NCI-H1436 (cell line): ENCODE measurements around the gene IRF2BP1.

Experiments
- DNase-seq: peaks from one replicate; lab custom pipeline; 2025; lab: John Stamatoyannopoulos, UW

Gene IRF2BP1

DNA sequence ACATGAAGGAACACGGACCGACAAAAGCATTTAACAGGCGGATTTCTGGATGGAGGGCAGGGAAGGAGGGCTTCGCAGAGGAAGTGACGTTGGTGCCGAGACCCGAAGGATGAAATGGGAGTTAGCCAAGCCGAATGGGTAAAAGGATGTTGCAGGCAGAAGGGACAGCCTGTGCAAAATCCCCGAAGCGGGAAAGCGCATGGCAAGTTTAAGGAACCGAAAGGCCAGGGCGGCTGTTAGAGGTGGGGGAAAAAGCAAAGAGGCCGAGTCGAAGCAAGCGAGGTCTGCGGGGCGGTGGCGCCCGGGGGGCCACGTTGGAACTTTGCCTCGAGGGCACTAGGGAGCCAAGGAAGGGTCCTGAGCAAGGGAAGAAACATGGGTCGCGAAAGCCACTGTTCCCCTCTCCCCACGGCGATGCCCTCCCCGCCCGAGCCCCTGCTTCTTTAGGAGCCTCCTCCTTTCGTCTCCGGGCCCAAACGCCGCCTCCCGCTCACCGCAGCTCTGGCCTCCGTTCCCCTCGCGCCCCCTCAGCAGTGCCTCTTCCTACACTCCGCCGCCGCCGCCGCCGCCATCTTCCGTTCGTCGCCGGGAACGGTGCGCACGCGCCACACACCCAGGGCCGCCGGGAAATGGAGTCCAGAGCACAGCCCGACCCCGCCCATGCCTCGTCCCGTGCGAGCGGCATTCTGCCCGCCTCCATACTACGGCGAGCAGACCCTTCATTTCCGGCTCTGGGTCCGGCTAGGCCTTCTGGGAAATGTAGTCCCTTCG is 23.2 kb downstream of the IRF2BP1 start, which contains the start of gene SYMPK:
Gene SYMPK (minus strand): TSS at position 584 of the 771 bp plus-strand sequence. CDS start 8,652 bp downstream, outside the sequence.
- peak; percentile 99 for DNase-seq

DNA sequence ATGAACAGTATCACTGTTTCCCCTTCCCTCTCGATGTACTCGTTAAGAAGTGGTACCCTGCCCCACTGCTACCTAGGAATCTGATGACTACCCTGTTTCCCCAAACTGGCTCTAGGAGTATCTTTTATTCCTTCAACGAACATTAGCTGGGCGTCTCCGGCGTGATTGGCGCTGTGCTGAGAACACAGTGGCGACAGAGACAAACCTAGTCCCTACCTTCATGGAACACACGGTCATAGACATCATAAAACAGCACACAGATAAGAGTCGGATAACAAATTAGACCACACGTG is 23.7 kb downstream of the IRF2BP1 start:
- no peak for DNase-seq

DNA sequence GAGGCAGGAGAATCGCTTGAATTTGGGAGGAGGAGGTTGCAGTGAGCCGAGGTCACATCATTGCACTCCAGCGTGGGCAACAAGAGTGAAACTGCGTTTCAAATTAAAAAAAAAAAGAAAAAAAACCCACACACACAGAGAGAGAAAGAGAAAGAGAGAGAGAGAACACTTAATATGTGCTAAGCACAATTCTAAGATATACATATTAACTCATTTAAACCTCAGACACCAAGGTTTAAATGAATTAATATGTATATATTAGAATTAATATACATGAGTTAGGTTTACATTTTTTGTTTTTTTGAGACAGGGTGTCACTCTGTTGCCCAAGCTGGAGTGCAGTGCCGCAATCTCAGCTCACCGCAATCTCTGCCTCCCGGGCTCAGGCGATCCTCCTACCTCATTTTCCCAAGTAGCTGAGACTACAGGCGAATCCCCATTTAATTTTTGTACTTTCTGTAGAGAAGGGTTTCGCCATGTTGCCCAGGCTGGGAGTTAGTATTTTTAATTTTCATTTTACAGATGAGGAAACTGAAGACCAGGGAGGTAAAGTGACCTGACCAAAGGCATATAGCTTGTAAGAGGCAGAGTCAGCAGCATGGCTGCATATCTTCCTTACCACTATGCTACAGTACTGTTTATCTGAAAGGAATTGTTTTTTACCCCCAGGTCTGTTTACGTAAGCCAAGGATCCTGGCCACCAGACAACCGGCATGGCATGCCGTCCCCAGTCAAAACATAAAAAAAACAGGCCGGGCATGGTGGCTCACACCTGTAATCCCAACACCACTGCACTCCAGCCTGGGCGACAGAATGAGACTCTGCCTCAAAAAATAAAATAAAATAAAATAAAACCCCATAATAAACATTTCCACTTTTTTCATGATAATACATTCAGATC is 25.3 kb downstream of the IRF2BP1 start:
- DNase-seq: no peak

DNA sequence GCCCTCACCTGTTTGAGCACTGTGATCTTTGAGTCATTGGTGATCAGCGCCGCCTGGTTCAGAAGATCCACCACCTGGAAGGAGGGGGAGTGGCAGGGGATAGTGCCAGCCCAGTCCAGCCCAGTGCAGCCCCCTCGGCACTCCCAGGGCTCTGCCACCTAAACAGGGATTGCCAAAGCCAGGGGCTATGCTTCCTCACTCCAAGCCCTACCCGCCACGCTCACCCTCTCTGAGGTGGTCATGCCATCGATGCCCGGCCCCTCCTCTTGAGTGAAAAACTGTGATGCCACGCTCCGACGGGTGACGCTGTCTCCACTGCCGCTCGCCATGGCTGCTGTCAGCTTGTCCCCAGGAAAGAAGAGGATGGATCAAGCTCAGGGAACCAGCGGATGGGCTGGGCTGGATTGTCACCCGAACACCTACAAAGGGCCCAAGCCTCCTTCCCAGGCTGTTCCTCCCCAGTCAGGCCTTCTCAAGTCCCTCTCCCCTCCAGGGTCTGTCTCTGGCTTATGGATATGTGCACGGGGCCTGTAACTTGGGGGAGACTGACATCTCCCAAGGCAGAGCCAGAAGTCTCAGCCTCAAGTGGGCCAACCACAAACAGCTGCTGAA is 31.7 kb downstream of the IRF2BP1 start:
- no peak for DNase-seq

DNA sequence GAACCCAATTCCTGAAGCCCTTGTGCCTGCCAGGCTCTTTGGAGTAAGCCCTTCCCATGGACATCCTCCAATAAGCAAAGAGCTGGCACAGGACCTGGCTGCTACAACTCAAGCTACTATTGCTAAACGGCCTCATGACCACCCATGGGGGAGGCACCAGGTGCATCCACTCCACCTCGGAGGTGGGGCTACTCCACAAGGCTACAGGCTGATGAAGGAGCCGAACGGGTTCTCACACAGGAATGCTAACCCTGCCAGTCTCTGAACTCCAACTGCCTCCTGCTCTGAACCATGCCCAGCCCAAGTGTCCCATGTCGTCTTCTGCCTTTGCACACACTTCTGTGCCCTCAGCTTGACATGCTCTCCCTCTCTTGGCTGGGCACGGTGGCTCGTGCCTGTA is 33.0 kb downstream of the IRF2BP1 start:
- DNase-seq: no peak

DNA sequence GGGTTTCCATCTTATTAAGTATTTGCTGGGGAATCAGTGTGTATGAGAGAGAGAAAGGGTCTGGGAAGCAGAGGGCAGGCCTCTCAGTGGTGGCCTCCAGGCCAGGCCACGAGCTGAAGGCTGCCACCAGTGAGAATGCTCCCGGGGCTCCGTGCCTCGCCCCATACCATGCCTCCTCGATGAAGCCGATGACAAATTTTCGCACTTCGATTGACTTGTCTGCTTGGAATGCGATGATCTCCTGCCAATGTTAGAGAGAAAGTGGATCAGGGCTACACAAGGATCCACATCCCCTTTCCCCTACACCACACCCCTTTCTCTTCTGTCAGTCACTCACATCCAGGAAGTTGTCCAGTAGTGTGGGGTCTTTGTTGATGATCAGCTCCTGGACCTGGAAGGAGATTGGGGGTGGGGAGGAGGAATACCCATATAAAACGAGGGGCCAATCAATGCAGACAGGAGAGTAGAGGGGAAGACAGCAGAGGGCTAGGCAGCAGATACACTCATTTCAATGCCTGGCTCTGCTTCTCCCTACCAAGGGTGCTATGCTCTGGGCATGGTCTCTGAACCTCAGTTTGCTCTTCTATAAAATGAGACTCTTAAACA is 33.7 kb downstream of the IRF2BP1 start:
- DNase-seq: no peak

DNA sequence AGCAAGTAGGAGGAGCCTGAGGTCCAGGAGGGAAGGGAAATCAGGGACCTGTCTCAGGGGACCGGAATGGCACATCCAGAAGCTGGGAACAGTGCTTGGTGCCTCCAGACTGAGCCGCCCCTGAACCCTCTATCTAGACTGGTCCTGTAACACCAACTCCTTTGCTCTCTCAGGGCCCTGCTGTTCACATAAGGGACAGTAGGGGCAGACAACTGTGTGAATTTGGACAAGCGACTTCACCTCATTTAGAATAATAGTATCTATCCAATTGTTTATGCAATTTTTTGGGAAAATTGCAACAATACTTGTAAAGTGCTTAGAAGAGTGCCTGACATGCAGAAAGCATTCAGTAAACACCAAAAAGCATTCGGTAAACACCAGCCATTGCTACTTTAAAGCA is 37.0 kb downstream of the IRF2BP1 start:
- DNase-seq: no peak

DNA sequence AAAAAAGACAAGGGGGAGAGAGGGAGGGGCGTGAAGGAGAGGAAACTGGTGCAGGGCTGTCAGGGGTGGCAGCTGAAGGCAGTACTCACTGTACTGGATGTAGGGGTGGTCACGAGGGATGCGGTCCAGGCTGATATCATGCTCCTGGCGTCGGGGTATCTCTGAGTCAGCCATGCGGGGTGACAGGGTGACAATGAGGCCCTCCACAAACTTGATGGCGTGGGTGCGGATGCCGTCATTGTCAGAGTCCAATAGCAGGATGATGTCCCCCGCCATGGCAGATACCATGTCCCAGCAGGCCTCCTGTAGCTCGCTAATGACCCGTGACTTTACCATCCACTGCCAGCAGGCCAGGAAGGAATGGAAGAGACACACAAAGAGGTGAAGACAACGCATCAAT is 38.3 kb downstream of the IRF2BP1 start:
- no peak for DNase-seq

DNA sequence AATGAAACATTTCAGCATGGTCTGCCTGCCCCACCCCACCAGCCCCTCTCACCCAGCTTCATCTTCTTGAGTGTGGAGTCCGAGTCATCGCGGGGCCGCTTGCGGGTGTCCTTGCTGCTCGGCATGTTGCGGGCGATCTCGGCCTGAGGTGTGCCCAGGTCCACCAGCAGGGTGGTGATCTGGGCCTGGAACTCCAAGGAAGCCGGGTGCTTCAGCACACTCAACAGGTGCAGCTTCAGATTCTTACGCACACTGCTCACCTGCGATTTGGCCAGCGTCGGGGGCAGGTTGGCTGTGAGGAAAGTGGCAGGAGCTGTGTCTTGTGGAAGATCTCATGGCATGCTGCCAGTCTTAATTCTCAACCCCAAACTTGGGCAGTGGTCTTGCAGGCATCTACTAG is 43.7 kb downstream of the IRF2BP1 start:
- no peak for DNase-seq

DNA sequence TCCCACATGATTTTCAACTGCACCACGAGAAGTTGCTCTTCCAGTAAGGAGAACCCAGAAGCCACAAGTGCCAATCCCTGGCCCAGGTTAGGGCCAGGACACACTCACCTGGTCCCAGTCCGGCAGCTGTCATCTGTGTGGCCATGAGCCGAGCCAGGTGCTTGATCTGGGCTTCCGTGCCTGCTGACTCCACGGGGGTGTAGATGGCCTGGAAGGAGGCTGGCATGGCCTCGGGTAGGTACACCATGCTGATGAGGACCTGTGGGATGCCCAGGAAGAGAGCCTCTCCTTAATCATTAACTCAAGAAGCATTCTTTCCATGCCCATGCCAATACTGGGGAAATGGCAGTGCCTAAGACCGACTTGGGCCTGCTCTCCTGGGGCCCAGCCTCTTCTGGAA is 51.0 kb downstream of the IRF2BP1 start:
- DNase-seq: no peak
